H1 (cell line): ENCODE data around the gene BAIAP2.

Experiments
- ATF2 ChIP-seq: IDR thresholded peaks from 2 replicates; pipeline ENCODE4 v1.6.1; 2012; ENCODE audit warnings: low read length, inconsistent platforms
- CREB1 ChIP-seq: IDR thresholded peaks from 2 replicates; pipeline ENCODE4 v1.6.1; 2012; ENCODE audit warnings: inconsistent platforms
- CTCF ChIP-seq, 3 experiments: IDR thresholded peaks; 1 replicate in 2 of 3; 2 replicates in 1 of 3; pipeline versions ENCODE4 v1.5.1 to v1.6.1; 2011; ENCODE audit warnings: low read length in 3 of 3, mild to moderate bottlenecking in 3 of 3, inconsistent platforms in 2 of 3, low read depth in 1 of 3, moderate library complexity in 1 of 3; ENCODE audit not compliant: insufficient read depth in 1 of 3; ENCODE audit errors: control extremely low read depth in 1 of 3
- E2F6 ChIP-seq: IDR thresholded peaks from 2 replicates; pipeline ENCODE4 v1.6.1; 2012; ENCODE audit warnings: inconsistent platforms
- EP300 ChIP-seq, 2 experiments: IDR thresholded peaks; 1 replicate in 1 of 2; 2 replicates in 1 of 2; pipeline ENCODE4 v1.6.1; 2011 to 2012; ENCODE audit warnings: low read depth in 2 of 2, low read length in 2 of 2, mild to moderate bottlenecking in 2 of 2, borderline replicate concordance in 1 of 2, inconsistent platforms in 1 of 2, moderate library complexity in 1 of 2
- EZH2 ChIP-seq: fragments of 200-600 bp; sonication (generic); IDR thresholded peaks from 2 replicates; pipeline ENCODE4 v1.7.1; 2012; ENCODE audit warnings: low read depth, mild to moderate bottlenecking, moderate library complexity, low read length, inconsistent platforms; ENCODE audit not compliant: severe bottlenecking
- POLR2AphosphoS5 ChIP-seq: IDR thresholded peaks from 2 replicates; pipeline ENCODE4 v1.6.1; 2011; ENCODE audit warnings: low read depth, low read length
- RAD21 ChIP-seq, 2 experiments: IDR thresholded peaks in 1 of 2; conservative IDR thresholded peaks in 1 of 2; 2 replicates each; pipeline ENCODE4 v1.6.1; 2011; ENCODE audit warnings: low read depth in 2 of 2, low read length in 2 of 2, improper control_type of control experiment in 1 of 2, inconsistent platforms in 1 of 2, mild to moderate bottlenecking in 1 of 2, moderate library complexity in 1 of 2
- SRF ChIP-seq: IDR thresholded peaks from 2 replicates; pipeline ENCODE4 v1.6.1; 2011; ENCODE audit warnings: mild to moderate bottlenecking, low read depth, low read length, moderate library complexity

- TF ChIP-seq SRF, result no peak
- no peak for TF ChIP-seq CTCF (IDR thresholded peaks at IDR 0.05; ENCODE audit: control extremely low read depth in 1 of 3, insufficient read depth in 1 of 3, low read depth in 1 of 3, low read length in 3 of 3)
- no peak for TF ChIP-seq EP300 (IDR thresholded peaks at IDR 0.05; ENCODE audit: borderline replicate concordance in 1 of 2, low read depth in 2 of 2, low read length in 2 of 2)
- TF ChIP-seq RAD21 (IDR thresholded peaks at IDR 0.05 in 1 of 2, conservative IDR thresholded peaks at IDR 0.05 in 1 of 2; ENCODE audit: low read depth in 2 of 2, low read length in 2 of 2), result no peak
- TF ChIP-seq ATF2, result no peak
- TF ChIP-seq POLR2AphosphoS5, result no peak
- no peak for TF ChIP-seq CREB1
- TF ChIP-seq EZH2, result no peak
- TF ChIP-seq E2F6, result no peak
Measured at GRCh38 chr17:81015136-81015535, 19.8 kb upstream of the BAIAP2 start.
